Endothelial cell of umbilical vein (primary cell): ENCODE measurements around the gene CFAP45.

ENCODE experiments used
- CTCF ChIP-seq, 2 donors: IDR thresholded peaks; 1 replicate in 1 of 2; 2 replicates in 1 of 2; pipeline ENCODE4 v1.5.1; 2011; ENCODE audit warnings: low read length in 2 of 2, mild to moderate bottlenecking in 2 of 2, moderate library complexity in 2 of 2, control low read depth in 1 of 2, inconsistent platforms in 1 of 2, low read depth in 1 of 2; ENCODE audit not compliant: insufficient read depth in 1 of 2; ENCODE audit errors: extremely low read depth in 1 of 2
- EZH2 ChIP-seq: IDR thresholded peaks from 2 replicates; pipeline ENCODE4 v1.6.1; 2012; ENCODE audit warnings: borderline replicate concordance, low read depth, mild to moderate bottlenecking, moderate library complexity, low read length, inconsistent platforms; ENCODE audit not compliant: severe bottlenecking
- POLR2A ChIP-seq: IDR thresholded peaks from 2 replicates; pipeline ENCODE4 v1.6.1; 2012; ENCODE audit warnings: low read depth, mild to moderate bottlenecking, control low read depth, low read length
- POLR2AphosphoS5 ChIP-seq: IDR thresholded peaks from 2 replicates; pipeline ENCODE4 v1.6.1; 2012; ENCODE audit warnings: low read depth, mild to moderate bottlenecking, control low read depth, low read length, moderate library complexity; ENCODE audit not compliant: insufficient read depth

GRCh38 chr1:159873530-159874143 lies 26.3 kb downstream of the CFAP45 start:
- TF ChIP-seq CTCF (IDR thresholded peaks at IDR 0.05; ENCODE audit: extremely low read depth in 1 of 2, insufficient read depth in 1 of 2, low read depth in 1 of 2, low read length in 2 of 2) (no peak), POLR2AphosphoS5 (no peak), POLR2A (no peak), EZH2 (no peak)
